GM12878 (cell line): ENCODE measurements around the gene PRRG4. TPM values are rescaled to one million over a fixed set of nuclear protein-coding genes. Genes with fewer than 3 reads are reported as not detected.

Experiments used
- ATAC-seq: fragments of 200-7000 bp; cut with Tn5 transposase; 3 replicates; pipeline ENCODE4 v1.9.1; 2020; ENCODE audit warnings: mild to moderate bottlenecking, moderate library complexity
- BruUV-seq: library from RNA; stranded (reverse); fragments of 400-500 nt; replicated peaks from 2 replicates; lab custom pipeline; 2021; lab: Mats Ljungman, UMichigan
- CTCF ChIA-PET: fragments of 300-600 bp; sonication (Branson Sonifier 250); formaldehyde crosslinking; extraction: SDS; loops from one replicate; lab custom pipeline; 2021; ENCODE audit warnings: inconsistent platforms; lab: Yijun Ruan, JAX
- POLR2A ChIA-PET: fragments of 350-600 bp; formaldehyde crosslinking; extraction: SDS; loops from one replicate; lab custom pipeline; 2021; ENCODE audit warnings: inconsistent platforms; lab: Charles Lee
- RAD21 ChIA-PET: fragments of 300-600 bp; sonication (Branson Sonifier 250); formaldehyde crosslinking; loops from one replicate; lab custom pipeline; 2023; ENCODE audit warnings: antibody characterized with exemption; ENCODE audit not compliant: unreplicated experiment; lab: Charles Lee
- SMC1A ChIA-PET: fragments of 300-600 bp; sonication (Branson Sonifier 250); formaldehyde crosslinking; loops from one replicate; lab custom pipeline; 2023; ENCODE audit not compliant: unreplicated experiment, uncharacterized antibody; lab: Charles Lee
- DNase-seq: peaks from one replicate; pipeline ENCODE4 v3.0.0-alpha.2; 2011; ENCODE audit warnings: low read depth, low spot score
- FAIRE-seq: peaks from 3 replicates; lab custom pipeline; 2011; peaks lifted over from hg19 to GRCh38; lab: Jason Lieb, UNC
- H2AFZ ChIP-seq: 2 replicates; pipeline ENCODE4 v1.6.0; 2011; ENCODE audit warnings: low read depth, low read length, control low read depth; ENCODE audit not compliant: control insufficient read depth
- H3K27ac ChIP-seq: 2 replicates; pipeline ENCODE4 v1.5.1; 2011; ENCODE audit warnings: control low read depth; ENCODE audit not compliant: control insufficient read depth, insufficient read depth
- H3K27me3 ChIP-seq, 2 experiments: replicated peaks in 1 of 2; 2 replicates each; pipeline versions ENCODE4 v1.6.0 to v1.6.1; 2011; ENCODE audit warnings: low read length in 1 of 2; ENCODE audit not compliant: control insufficient read depth in 2 of 2, insufficient read depth in 2 of 2
- H3K36me3 ChIP-seq, 2 experiments: 2 replicates each; pipeline ENCODE4 v1.5.1; 2011; ENCODE audit warnings: low read length in 1 of 2; ENCODE audit not compliant: control insufficient read depth in 2 of 2, insufficient read depth in 2 of 2
- H3K4me1 ChIP-seq: 2 replicates; pipeline ENCODE4 v1.6.1; 2011; ENCODE audit warnings: mild to moderate bottlenecking, low read length, moderate library complexity, mixed read lengths; ENCODE audit not compliant: control insufficient read depth, insufficient read depth
- H3K4me2 ChIP-seq: 2 replicates; pipeline ENCODE4 v1.6.0; 2011; ENCODE audit warnings: control low read depth; ENCODE audit not compliant: control insufficient read depth, insufficient read depth
- H3K4me3 ChIP-seq: fragments of 200-600 bp; sonication (generic); 2 replicates; pipeline ENCODE4 v1.5.1; 2016
- H3K79me2 ChIP-seq: 2 replicates; pipeline ENCODE4 v1.6.0; 2011; ENCODE audit warnings: low read length; ENCODE audit not compliant: control insufficient read depth, insufficient read depth
- H3K9ac ChIP-seq: 2 replicates; pipeline ENCODE4 v1.8.0; 2011; ENCODE audit warnings: low read length, control low read depth, mixed read lengths; ENCODE audit not compliant: control insufficient read depth, insufficient read depth
- H3K9me3 ChIP-seq: replicated peaks from 3 replicates; pipeline ENCODE4 v1.5.1; 2011; ENCODE audit warnings: mild to moderate bottlenecking, low read length; ENCODE audit not compliant: control insufficient read depth, insufficient read depth
- H4K20me1 ChIP-seq: 2 replicates; pipeline ENCODE4 v1.6.0; 2011; ENCODE audit not compliant: control insufficient read depth, insufficient read depth
- FOXK2 ChIP-seq: fragments of 450-650 bp; IDR thresholded peaks from 2 replicates; pipeline ENCODE4 v1.6.1; 2017; ENCODE audit warnings: mild to moderate bottlenecking, moderate library complexity
- HDAC6 ChIP-seq: fragments of 200-600 bp; sonication (generic); IDR thresholded peaks from one replicate; pipeline ENCODE4 v1.8.0; 2017; ENCODE audit warnings: antibody characterized with exemption; ENCODE audit not compliant: unreplicated experiment
- IKZF1 ChIP-seq: fragments of 450-650 bp; conservative IDR thresholded peaks from 2 replicates; pipeline ENCODE4 v1.6.1; 2017; ENCODE audit warnings: antibody characterized with exemption, mild to moderate bottlenecking
- IKZF2 ChIP-seq, 2 experiments: fragments of 450-650 bp; IDR thresholded peaks; 2 replicates each; pipeline ENCODE4 v1.6.1; 2017; ENCODE audit warnings: mild to moderate bottlenecking in 2 of 2, moderate library complexity in 2 of 2
- IRF4 ChIP-seq: IDR thresholded peaks from 2 replicates; pipeline ENCODE4 v1.6.1; 2011; ENCODE audit warnings: low read depth, low read length
- JUNB ChIP-seq: IDR thresholded peaks from 2 replicates; pipeline ENCODE4 v1.6.1; 2016; ENCODE audit warnings: antibody characterized with exemption, mild to moderate bottlenecking
- MEF2B ChIP-seq: fragments of 450-650 bp; IDR thresholded peaks from 2 replicates; pipeline ENCODE4 v1.6.1; 2018; ENCODE audit warnings: mild to moderate bottlenecking, moderate library complexity; ENCODE audit not compliant: partially characterized antibody, poor library complexity, severe bottlenecking
- MTA3 ChIP-seq: IDR thresholded peaks from 2 replicates; pipeline ENCODE4 v1.6.1; 2012; ENCODE audit warnings: low read length, inconsistent platforms, borderline replicate concordance
- NBN ChIP-seq: fragments of 450-650 bp; IDR thresholded peaks from 2 replicates; pipeline ENCODE4 v1.6.1; 2016
- PAX5 ChIP-seq: IDR thresholded peaks from 2 replicates; pipeline ENCODE4 v1.6.1; 2011; ENCODE audit warnings: low read depth, low read length, borderline replicate concordance
- SMAD1 ChIP-seq: fragments of 450-650 bp; IDR thresholded peaks from 2 replicates; pipeline ENCODE4 v1.6.1; 2018; ENCODE audit warnings: mild to moderate bottlenecking, low read depth; ENCODE audit not compliant: partially characterized antibody
- SMC3 ChIP-seq: IDR thresholded peaks from 2 replicates; pipeline ENCODE4 v1.6.1; 2011; ENCODE audit warnings: low read length, improper control_type of control experiment, borderline replicate concordance
- STAT1 ChIP-seq: fragments of 450-650 bp; conservative IDR thresholded peaks from 2 replicates; pipeline ENCODE4 v1.6.1; 2014; ENCODE audit warnings: antibody characterized with exemption, mild to moderate bottlenecking
- STAT3 ChIP-seq: IDR thresholded peaks from 2 replicates; pipeline ENCODE4 v1.6.1; 2011; ENCODE audit warnings: low read depth, low read length, improper control_type of control experiment
- TARDBP ChIP-seq: IDR thresholded peaks from 2 replicates; pipeline ENCODE4 v1.6.1; 2016; ENCODE audit warnings: borderline replicate concordance
- WRNIP1 ChIP-seq: IDR thresholded peaks from 2 replicates; pipeline ENCODE4 v1.6.1; 2011; ENCODE audit warnings: low read depth, low read length, improper control_type of control experiment, borderline replicate concordance
- ZNF274 ChIP-seq: IDR thresholded peaks from one replicate; pipeline ENCODE4 v1.8.0; 2011; ENCODE audit not compliant: insufficient read length, insufficient read depth
- ZNF384 ChIP-seq: IDR thresholded peaks from 2 replicates; pipeline ENCODE4 v1.6.1; 2012; ENCODE audit warnings: low read depth, mild to moderate bottlenecking, low read length, improper control_type of control experiment, borderline replicate concordance
- WGBS: methylation state at CpG from one replicate; pipeline ENCODE4 v1.1.6; 2016; ENCODE audit warnings: low lambda C conversion rate; ENCODE audit not compliant: insufficient replicate concordance, insufficient coverage; ENCODE audit errors: missing lambda C conversion rate; 5-methylcytosine and 5-hydroxymethylcytosine counted together
- in situ Hi-C: fragments of 300-500 bp; cut with MboI; formaldehyde crosslinking; loops from 9 replicates; pipeline ENCODE4 v1.14.3; 2018; ENCODE audit warnings: mixed read lengths
- intact Hi-C: fragments of 100-400 bp; cut with micrococcal nuclease; formaldehyde crosslinking; loops from one replicate; pipeline ENCODE4 v1.14.2; 2022; ENCODE audit not compliant: unreplicated experiment
- polyA plus RNA-seq, 11 experiments: library from polyadenylated mRNA; depleted of rRNA in 4 of 11; unstranded in 6 of 11; stranded (reverse) in 5 of 11; fragments of >200 nt; fragmentation: Nextera tagmentation in 4 of 11; fragmentation: Illumina TruSeq in 1 of 11; extraction: Ambion mirVana in 4 of 11; extraction: Trizol in 1 of 11; gene quantifications; 1 replicate in 1 of 11; 2 replicates in 10 of 11; pipeline versions ENCODE4 v1.2.1 to v1.2.3, GENCODE V29; 2011 to 2016; ENCODE audit warnings: inconsistent platforms in 2 of 11, missing spikeins in 2 of 11, low read depth in 1 of 11
- total RNA-seq, 4 experiments: library from RNA; depleted of rRNA in 3 of 4; stranded (reverse); fragments of >200 nt in 3 of 4; fragmentation: Illumina TruSeq in 1 of 4; extraction: Trizol in 1 of 4; gene quantifications; 2 replicates each; pipeline versions ENCODE4 v1.2.1 to v1.2.3, GENCODE V29; 2013 to 2021
- TF ChIP-seq, protein P1 (sequence below): fragments of 150-350 bp; IDR thresholded peaks from 2 replicates; pipeline ENCODE4 v1.6.1; 2014; ENCODE audit warnings: mild to moderate bottlenecking, low read depth, low read length
- TF ChIP-seq, protein P2 (sequence below): fragments of 450-650 bp; IDR thresholded peaks from 2 replicates; pipeline ENCODE4 v1.6.1; 2017; ENCODE audit warnings: mild to moderate bottlenecking
- TF ChIP-seq, protein P3 (sequence below): fragments of 450-650 bp; IDR thresholded peaks from 2 replicates; pipeline ENCODE4 v1.6.1; 2018; ENCODE audit warnings: borderline replicate concordance, mild to moderate bottlenecking; ENCODE audit not compliant: partially characterized antibody

Gene PRRG4
- total and polyA plus RNA-seq, 10 of the 15 experiments (the other 5 are each of a cell fraction or from before 2014, with no cell fraction given) = 0.55 to 4.9 (median 1.9) TPM

DNA sequence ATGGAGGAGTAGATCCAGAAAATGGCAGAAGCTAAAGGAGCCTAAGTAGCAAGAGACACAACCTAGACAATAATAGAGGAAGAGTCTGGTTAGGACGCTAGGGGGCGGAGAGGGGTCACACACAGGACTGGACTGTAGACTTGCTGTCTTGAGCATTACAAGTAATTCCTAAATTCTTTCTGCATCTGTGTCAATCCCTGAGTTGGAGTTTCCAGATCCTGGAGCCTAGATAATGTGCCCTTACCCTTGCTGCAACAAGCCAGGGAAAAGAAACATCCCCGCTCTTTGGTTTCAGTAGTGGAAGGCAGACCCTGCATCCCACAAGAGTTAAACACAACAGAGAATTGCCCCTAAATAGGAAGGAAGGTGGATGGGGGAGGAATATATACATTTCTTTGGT is 20.4 kb upstream of the PRRG4 start:
- 35% methylated on average over 3 of the region's 3 CpGs for WGBS
- ATAC-seq (peak; percentile 100), FAIRE-seq (peak; percentile 93), DNase-seq (no peak)
- POLR2A ChIA-PET = interaction anchor here (1.5 kb wide), 1 partner anchor 21 kb away, joined by 4 read pairs; no protein-coding TSS in a partner anchor
- Histone ChIP-seq H3K9ac (no peak overlapping the region), H3K27ac (no peak overlapping the region), H3K4me1 (no peaks in the 10 kb centered on the region), H3K4me2 (no peak overlapping the region), H3K36me3 (no peaks in the 10 kb centered on the region), H3K4me3 (no peak overlapping the region), H3K27me3 (no peaks in the 10 kb centered on the region), H2AFZ (no peak overlapping the region), H3K9me3 (no peaks in the 10 kb centered on the region), H4K20me1 (no peaks in the 10 kb centered on the region), H3K79me2 (no peaks in the 10 kb centered on the region)
- intact Hi-C loops (loop anchor here (2.0 kb wide), 1 partner anchor 255 kb away; no protein-coding TSS in a partner anchor), in situ Hi-C loops (loop anchor here (10.0 kb wide), 1 partner anchor 255 kb away; no protein-coding TSS in a partner anchor)
- SMC1A ChIA-PET = interaction anchor here (0.6 to 2.9 kb wide), 41 partner anchors 9 to 260 kb away, joined by 3 to 49 read pairs (median 4); partner anchors contain the start of genes CCDC73 and QSER1
- RAD21 ChIA-PET = interaction anchor here (0.8 to 2.5 kb wide), 22 partner anchors 19 to 260 kb away, joined by 3 to 36 read pairs (median 4); partner anchors contain the start of gene QSER1
- BruUV-seq = no TSS peak
- CTCF ChIA-PET = interaction anchor here (0.6 to 3.1 kb wide), 64 partner anchors 9 to 536 kb away, joined by 3 to 54 read pairs (median 4); partner anchors contain the start of genes CCDC73 and QSER1
- TF ChIP-seq, protein P1, sequence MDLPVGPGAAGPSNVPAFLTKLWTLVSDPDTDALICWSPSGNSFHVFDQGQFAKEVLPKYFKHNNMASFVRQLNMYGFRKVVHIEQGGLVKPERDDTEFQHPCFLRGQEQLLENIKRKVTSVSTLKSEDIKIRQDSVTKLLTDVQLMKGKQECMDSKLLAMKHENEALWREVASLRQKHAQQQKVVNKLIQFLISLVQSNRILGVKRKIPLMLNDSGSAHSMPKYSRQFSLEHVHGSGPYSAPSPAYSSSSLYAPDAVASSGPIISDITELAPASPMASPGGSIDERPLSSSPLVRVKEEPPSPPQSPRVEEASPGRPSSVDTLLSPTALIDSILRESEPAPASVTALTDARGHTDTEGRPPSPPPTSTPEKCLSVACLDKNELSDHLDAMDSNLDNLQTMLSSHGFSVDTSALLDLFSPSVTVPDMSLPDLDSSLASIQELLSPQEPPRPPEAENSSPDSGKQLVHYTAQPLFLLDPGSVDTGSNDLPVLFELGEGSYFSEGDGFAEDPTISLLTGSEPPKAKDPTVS = no peak
- TF ChIP-seq, protein P2, sequence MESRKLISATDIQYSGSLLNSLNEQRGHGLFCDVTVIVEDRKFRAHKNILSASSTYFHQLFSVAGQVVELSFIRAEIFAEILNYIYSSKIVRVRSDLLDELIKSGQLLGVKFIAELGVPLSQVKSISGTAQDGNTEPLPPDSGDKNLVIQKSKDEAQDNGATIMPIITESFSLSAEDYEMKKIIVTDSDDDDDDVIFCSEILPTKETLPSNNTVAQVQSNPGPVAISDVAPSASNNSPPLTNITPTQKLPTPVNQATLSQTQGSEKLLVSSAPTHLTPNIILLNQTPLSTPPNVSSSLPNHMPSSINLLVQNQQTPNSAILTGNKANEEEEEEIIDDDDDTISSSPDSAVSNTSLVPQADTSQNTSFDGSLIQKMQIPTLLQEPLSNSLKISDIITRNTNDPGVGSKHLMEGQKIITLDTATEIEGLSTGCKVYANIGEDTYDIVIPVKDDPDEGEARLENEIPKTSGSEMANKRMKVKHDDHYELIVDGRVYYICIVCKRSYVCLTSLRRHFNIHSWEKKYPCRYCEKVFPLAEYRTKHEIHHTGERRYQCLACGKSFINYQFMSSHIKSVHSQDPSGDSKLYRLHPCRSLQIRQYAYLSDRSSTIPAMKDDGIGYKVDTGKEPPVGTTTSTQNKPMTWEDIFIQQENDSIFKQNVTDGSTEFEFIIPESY = no peak
- TF ChIP-seq STAT1 (no peak), IRF4 (0 out of 2 replicates have a peak, but pooled peaks have one; percentile 19), SMC3 (peak; percentile 79), MEF2B (no peak), IKZF1 (no peak), TARDBP (no peak), NBN (no peak), FOXK2 (no peak), WRNIP1 (no peak), MTA3 (no peak), STAT3 (no peak), JUNB (no peak), IKZF2 (IDR thresholded peaks at IDR 0.05) (no peak), PAX5 (no peak), ZNF384 (no peak), ZNF274 (no peak), HDAC6 (no peak), SMAD1 (no peak)
- TF ChIP-seq, protein P3, sequence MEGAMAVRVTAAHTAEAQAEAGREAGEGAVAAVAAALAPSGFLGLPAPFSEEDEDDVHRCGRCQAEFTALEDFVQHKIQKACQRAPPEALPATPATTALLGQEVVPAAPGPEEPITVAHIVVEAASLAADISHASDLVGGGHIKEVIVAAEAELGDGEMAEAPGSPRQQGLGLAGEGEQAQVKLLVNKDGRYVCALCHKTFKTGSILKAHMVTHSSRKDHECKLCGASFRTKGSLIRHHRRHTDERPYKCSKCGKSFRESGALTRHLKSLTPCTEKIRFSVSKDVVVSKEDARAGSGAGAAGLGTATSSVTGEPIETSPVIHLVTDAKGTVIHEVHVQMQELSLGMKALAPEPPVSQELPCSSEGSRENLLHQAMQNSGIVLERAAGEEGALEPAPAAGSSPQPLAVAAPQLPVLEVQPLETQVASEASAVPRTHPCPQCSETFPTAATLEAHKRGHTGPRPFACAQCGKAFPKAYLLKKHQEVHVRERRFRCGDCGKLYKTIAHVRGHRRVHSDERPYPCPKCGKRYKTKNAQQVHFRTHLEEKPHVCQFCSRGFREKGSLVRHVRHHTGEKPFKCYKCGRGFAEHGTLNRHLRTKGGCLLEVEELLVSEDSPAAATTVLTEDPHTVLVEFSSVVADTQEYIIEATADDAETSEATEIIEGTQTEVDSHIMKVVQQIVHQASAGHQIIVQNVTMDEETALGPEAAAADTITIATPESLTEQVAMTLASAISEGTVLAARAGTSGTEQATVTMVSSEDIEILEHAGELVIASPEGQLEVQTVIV = no peak
